WTC11 (cell line): ENCODE data around the gene KIF21A. TPM values are rescaled to one million over a fixed set of nuclear protein-coding genes. Genes with fewer than 3 reads are reported as not detected.

Experiments used
- ATAC-seq: fragments of 200-7000 bp; cut with Tn5 transposase; 2 replicates; pipeline ENCODE4 v1.10.0; 2021; ENCODE audit warnings: mild to moderate bottlenecking, moderate library complexity
- CTCF ChIA-PET: fragments of 300-600 bp; sonication (Branson Sonifier 250); formaldehyde crosslinking; loops from one replicate; lab custom pipeline; 2021; ENCODE audit warnings: antibody characterized with exemption; lab: Charles Lee
- POLR2A ChIA-PET: fragments of 350-600 bp; sonication (Branson Sonifier 250); formaldehyde crosslinking; loops from one replicate; lab custom pipeline; 2021; ENCODE audit warnings: antibody characterized with exemption; lab: Charles Lee
- DNase-seq: peaks from one replicate; pipeline ENCODE4 v3.0.0; 2021; ENCODE audit warnings: low spot score
- H3K27ac Mint-ChIP-seq: 2 replicates; pipeline ENCODE4 v1.8.0; 2021; ENCODE audit warnings: mixed read lengths
- H3K27me3 Mint-ChIP-seq: 2 replicates; pipeline ENCODE4 v1.8.0; 2021; ENCODE audit warnings: low read depth, mild to moderate bottlenecking, moderate library complexity, mixed read lengths
- H3K36me3 Mint-ChIP-seq: 2 replicates; pipeline ENCODE4 v1.8.0; 2021; ENCODE audit warnings: mixed read lengths
- H3K4me1 Mint-ChIP-seq: 2 replicates; pipeline ENCODE4 v1.8.0; 2022; ENCODE audit warnings: mixed read lengths
- H3K4me3 Mint-ChIP-seq: 2 replicates; pipeline ENCODE4 v1.8.0; 2021; ENCODE audit warnings: mild to moderate bottlenecking, moderate library complexity, mixed read lengths
- H3K9me3 Mint-ChIP-seq: 2 replicates; pipeline ENCODE4 v1.8.0; 2021; ENCODE audit warnings: mixed read lengths
- ATF1 ChIP-seq: sonication (generic); formaldehyde crosslinking; IDR thresholded peaks from 2 replicates; pipeline ENCODE4 v1.8.1; 2023; ENCODE audit warnings: mild to moderate bottlenecking, moderate library complexity, missing genetic modification reagents
- CREM ChIP-seq: sonication (generic); formaldehyde crosslinking; IDR thresholded peaks from 2 replicates; pipeline ENCODE4 v1.8.1; 2022; ENCODE audit warnings: mild to moderate bottlenecking, missing genetic modification reagents, moderate library complexity
- EMX1 ChIP-seq: fragments of 250-450 bp; sonication (Bioruptor Pico); IDR thresholded peaks from 2 replicates; pipeline ENCODE4 v1.8.0; 2021; ENCODE audit warnings: mild to moderate bottlenecking
- GTF2I ChIP-seq: fragments of 250-450 bp; sonication (Bioruptor Pico); conservative IDR thresholded peaks from 2 replicates; pipeline ENCODE4 v1.4.0; 2021; ENCODE audit warnings: mild to moderate bottlenecking
- HMGA2 ChIP-seq: fragments of 250-450 bp; sonication (Bioruptor Pico); IDR thresholded peaks from 2 replicates; pipeline ENCODE4 v1.4.0; 2021; ENCODE audit warnings: mild to moderate bottlenecking, moderate library complexity
- JAZF1 ChIP-seq: fragments of 250-450 bp; sonication (Bioruptor Pico); IDR thresholded peaks from 2 replicates; pipeline ENCODE4 v1.9.0; 2021; ENCODE audit warnings: moderate library complexity, mild to moderate bottlenecking, inconsistent platforms
- KAT7 ChIP-seq: sonication (generic); formaldehyde crosslinking; IDR thresholded peaks from 2 replicates; pipeline ENCODE4 v1.8.1; 2023; ENCODE audit warnings: missing genetic modification reagents, mild to moderate bottlenecking, borderline replicate concordance
- NR2C2 ChIP-seq: sonication (generic); formaldehyde crosslinking; IDR thresholded peaks from 2 replicates; pipeline ENCODE4 v1.8.0; 2022; ENCODE audit warnings: mild to moderate bottlenecking, missing genetic modification reagents
- SP1 ChIP-seq: sonication (generic); formaldehyde crosslinking; conservative IDR thresholded peaks from 2 replicates; pipeline ENCODE4 v1.8.1; 2022; ENCODE audit warnings: missing genetic modification reagents
- TP53 ChIP-seq: sonication (generic); formaldehyde crosslinking; IDR thresholded peaks from 2 replicates; pipeline ENCODE4 v1.8.1; 2023; ENCODE audit warnings: mild to moderate bottlenecking, missing genetic modification reagents
- ZNF138 ChIP-seq: sonication (generic); formaldehyde crosslinking; conservative IDR thresholded peaks from 2 replicates; pipeline ENCODE4 v1.8.1; 2022; ENCODE audit warnings: mild to moderate bottlenecking, moderate library complexity, missing genetic modification reagents
- ZNF232 ChIP-seq: sonication (generic); formaldehyde crosslinking; IDR thresholded peaks from 2 replicates; pipeline ENCODE4 v1.8.0; 2022; ENCODE audit warnings: mild to moderate bottlenecking, missing genetic modification reagents
- ZNF423 ChIP-seq: fragments of 250-450 bp; sonication (Bioruptor Pico); IDR thresholded peaks from 2 replicates; pipeline ENCODE4 v2.1.2; 2022; ENCODE audit warnings: mild to moderate bottlenecking, moderate library complexity
- total RNA-seq: library from RNA; stranded (reverse); gene quantifications from 3 replicates; pipeline ENCODE4 v1.2.3, GENCODE V29; 2021
- TF ChIP-seq, protein P1 (sequence below): sonication (generic); formaldehyde crosslinking; conservative IDR thresholded peaks from 2 replicates; pipeline ENCODE4 v1.8.1; 2022; ENCODE audit warnings: mild to moderate bottlenecking, missing genetic modification reagents
- TF ChIP-seq, protein P2 (sequence below): sonication (generic); formaldehyde crosslinking; IDR thresholded peaks from 2 replicates; pipeline ENCODE4 v1.8.0; 2022; ENCODE audit warnings: mild to moderate bottlenecking, missing genetic modification reagents
- TF ChIP-seq, protein P3 (sequence below): sonication (generic); formaldehyde crosslinking; IDR thresholded peaks from 2 replicates; pipeline ENCODE4 v1.8.0; 2022; ENCODE audit warnings: missing genetic modification reagents
- TF ChIP-seq, protein P4 (sequence below): sonication (generic); formaldehyde crosslinking; IDR thresholded peaks from 2 replicates; pipeline ENCODE4 v1.8.0; 2023; ENCODE audit warnings: mild to moderate bottlenecking, missing genetic modification reagents
- TF ChIP-seq, protein P5 (sequence below): fragments of 250-450 bp; sonication (Bioruptor Pico); IDR thresholded peaks from 2 replicates; pipeline ENCODE4 v1.9.0; 2021; ENCODE audit warnings: mild to moderate bottlenecking
- TF ChIP-seq, protein P6 (sequence below): sonication (generic); formaldehyde crosslinking; IDR thresholded peaks from 2 replicates; pipeline ENCODE4 v1.8.1; 2023; ENCODE audit warnings: mild to moderate bottlenecking, missing genetic modification reagents, moderate library complexity

Gene KIF21A
- total RNA-seq, 1 experiment from 2014 or later: 34.7 TPM

DNA sequence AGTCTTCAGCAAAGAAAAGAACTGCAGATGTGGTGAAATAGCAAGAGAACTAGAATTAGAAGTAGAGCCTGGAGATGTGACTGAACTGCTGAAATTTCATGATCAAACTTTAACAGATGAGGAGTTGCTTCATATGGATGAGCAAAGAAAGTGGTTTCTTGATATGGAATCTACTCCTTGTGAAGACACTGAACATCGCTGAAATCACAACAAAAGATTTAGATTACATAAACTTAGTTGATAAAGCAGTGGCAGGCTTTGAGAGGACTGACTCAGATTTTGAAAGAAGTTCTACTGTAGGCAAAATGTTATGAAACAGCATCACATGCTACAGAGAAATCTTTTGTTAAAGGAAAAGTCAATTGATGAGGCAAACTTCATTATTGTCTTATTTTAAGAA is 175.0 kb downstream of the KIF21A start:
- Mint-ChIP-seq H3K36me3 (no peaks in the 10 kb centered on the region), H3K4me1 (no peaks in the 10 kb centered on the region), H3K9me3 (peaks cover 13% of the 10 kb centered on the region), H3K4me3 (no peak overlapping the region), H3K27ac (no peak overlapping the region), H3K27me3 (no peaks in the 10 kb centered on the region; the same call in 1 of the 2 replicates)
- no peak for DNase-seq
- TF ChIP-seq HMGA2 (CRISPR knock-in tag): no peak
- no peak for TF ChIP-seq EMX1 (CRISPR knock-in tag)
- TF ChIP-seq CREM (CRISPR knock-in tag): no peak
- TF ChIP-seq, protein P1, sequence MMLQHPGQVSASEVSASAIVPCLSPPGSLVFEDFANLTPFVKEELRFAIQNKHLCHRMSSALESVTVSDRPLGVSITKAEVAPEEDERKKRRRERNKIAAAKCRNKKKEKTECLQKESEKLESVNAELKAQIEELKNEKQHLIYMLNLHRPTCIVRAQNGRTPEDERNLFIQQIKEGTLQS (CRISPR knock-in tag): no peak
- TF ChIP-seq ZNF423 (CRISPR knock-in tag): no peak
- TF ChIP-seq ZNF232: no peak
- TF ChIP-seq, protein P2, sequence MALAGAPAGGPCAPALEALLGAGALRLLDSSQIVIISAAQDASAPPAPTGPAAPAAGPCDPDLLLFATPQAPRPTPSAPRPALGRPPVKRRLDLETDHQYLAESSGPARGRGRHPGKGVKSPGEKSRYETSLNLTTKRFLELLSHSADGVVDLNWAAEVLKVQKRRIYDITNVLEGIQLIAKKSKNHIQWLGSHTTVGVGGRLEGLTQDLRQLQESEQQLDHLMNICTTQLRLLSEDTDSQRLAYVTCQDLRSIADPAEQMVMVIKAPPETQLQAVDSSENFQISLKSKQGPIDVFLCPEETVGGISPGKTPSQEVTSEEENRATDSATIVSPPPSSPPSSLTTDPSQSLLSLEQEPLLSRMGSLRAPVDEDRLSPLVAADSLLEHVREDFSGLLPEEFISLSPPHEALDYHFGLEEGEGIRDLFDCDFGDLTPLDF: no peak
- no peak for TF ChIP-seq KAT7 (CRISPR knock-in tag)
- TF ChIP-seq, protein P3, sequence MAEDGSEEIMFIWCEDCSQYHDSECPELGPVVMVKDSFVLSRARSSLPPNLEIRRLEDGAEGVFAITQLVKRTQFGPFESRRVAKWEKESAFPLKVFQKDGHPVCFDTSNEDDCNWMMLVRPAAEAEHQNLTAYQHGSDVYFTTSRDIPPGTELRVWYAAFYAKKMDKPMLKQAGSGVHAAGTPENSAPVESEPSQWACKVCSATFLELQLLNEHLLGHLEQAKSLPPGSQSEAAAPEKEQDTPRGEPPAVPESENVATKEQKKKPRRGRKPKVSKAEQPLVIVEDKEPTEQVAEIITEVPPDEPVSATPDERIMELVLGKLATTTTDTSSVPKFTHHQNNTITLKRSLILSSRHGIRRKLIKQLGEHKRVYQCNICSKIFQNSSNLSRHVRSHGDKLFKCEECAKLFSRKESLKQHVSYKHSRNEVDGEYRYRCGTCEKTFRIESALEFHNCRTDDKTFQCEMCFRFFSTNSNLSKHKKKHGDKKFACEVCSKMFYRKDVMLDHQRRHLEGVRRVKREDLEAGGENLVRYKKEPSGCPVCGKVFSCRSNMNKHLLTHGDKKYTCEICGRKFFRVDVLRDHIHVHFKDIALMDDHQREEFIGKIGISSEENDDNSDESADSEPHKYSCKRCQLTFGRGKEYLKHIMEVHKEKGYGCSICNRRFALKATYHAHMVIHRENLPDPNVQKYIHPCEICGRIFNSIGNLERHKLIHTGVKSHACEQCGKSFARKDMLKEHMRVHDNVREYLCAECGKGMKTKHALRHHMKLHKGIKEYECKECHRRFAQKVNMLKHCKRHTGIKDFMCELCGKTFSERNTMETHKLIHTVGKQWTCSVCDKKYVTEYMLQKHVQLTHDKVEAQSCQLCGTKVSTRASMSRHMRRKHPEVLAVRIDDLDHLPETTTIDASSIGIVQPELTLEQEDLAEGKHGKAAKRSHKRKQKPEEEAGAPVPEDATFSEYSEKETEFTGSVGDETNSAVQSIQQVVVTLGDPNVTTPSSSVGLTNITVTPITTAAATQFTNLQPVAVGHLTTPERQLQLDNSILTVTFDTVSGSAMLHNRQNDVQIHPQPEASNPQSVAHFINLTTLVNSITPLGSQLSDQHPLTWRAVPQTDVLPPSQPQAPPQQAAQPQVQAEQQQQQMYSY (CRISPR knock-in tag): no peak
- TF ChIP-seq, protein P4, sequence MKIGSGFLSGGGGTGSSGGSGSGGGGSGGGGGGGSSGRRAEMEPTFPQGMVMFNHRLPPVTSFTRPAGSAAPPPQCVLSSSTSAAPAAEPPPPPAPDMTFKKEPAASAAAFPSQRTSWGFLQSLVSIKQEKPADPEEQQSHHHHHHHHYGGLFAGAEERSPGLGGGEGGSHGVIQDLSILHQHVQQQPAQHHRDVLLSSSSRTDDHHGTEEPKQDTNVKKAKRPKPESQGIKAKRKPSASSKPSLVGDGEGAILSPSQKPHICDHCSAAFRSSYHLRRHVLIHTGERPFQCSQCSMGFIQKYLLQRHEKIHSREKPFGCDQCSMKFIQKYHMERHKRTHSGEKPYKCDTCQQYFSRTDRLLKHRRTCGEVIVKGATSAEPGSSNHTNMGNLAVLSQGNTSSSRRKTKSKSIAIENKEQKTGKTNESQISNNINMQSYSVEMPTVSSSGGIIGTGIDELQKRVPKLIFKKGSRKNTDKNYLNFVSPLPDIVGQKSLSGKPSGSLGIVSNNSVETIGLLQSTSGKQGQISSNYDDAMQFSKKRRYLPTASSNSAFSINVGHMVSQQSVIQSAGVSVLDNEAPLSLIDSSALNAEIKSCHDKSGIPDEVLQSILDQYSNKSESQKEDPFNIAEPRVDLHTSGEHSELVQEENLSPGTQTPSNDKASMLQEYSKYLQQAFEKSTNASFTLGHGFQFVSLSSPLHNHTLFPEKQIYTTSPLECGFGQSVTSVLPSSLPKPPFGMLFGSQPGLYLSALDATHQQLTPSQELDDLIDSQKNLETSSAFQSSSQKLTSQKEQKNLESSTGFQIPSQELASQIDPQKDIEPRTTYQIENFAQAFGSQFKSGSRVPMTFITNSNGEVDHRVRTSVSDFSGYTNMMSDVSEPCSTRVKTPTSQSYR (CRISPR knock-in tag): no peak
- TF ChIP-seq ZNF138 (CRISPR knock-in tag): no peak
- TF ChIP-seq, protein P5, sequence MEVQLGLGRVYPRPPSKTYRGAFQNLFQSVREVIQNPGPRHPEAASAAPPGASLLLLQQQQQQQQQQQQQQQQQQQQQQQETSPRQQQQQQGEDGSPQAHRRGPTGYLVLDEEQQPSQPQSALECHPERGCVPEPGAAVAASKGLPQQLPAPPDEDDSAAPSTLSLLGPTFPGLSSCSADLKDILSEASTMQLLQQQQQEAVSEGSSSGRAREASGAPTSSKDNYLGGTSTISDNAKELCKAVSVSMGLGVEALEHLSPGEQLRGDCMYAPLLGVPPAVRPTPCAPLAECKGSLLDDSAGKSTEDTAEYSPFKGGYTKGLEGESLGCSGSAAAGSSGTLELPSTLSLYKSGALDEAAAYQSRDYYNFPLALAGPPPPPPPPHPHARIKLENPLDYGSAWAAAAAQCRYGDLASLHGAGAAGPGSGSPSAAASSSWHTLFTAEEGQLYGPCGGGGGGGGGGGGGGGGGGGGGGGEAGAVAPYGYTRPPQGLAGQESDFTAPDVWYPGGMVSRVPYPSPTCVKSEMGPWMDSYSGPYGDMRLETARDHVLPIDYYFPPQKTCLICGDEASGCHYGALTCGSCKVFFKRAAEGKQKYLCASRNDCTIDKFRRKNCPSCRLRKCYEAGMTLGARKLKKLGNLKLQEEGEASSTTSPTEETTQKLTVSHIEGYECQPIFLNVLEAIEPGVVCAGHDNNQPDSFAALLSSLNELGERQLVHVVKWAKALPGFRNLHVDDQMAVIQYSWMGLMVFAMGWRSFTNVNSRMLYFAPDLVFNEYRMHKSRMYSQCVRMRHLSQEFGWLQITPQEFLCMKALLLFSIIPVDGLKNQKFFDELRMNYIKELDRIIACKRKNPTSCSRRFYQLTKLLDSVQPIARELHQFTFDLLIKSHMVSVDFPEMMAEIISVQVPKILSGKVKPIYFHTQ: no peak
- TF ChIP-seq ATF1: no peak
- TF ChIP-seq JAZF1: no peak
- no peak for ATAC-seq
- ChIA-PET POLR2A (no interaction called here), CTCF (no interaction called here)

DNA sequence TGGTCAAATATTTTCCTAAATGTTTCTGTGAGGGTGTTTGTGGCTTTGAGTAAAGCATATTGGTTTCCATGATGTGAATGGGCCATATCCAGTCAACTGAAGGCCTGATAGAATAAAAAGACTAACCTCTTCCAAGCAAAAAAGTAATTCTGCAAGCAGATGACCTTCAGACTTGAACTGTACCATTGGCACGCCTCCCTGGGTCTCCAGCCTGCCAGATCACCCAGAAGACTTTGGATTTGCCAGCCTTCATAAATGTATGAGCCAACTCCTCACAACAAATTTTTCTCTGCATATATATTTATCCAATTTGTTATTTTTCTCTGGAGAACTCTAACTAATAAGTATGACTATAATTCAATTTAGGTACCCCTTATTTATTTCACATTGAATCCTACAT is 190.3 kb downstream of the KIF21A start:
- no peak for DNase-seq
- Mint-ChIP-seq H3K27me3 (no peaks in the 10 kb centered on the region), H3K9me3 (peaks cover 8% of the 10 kb centered on the region)

More for the DNA sequence above, 190.3 kb downstream of the KIF21A start:
- no peak for TF ChIP-seq TP53
- TF ChIP-seq, protein P6, sequence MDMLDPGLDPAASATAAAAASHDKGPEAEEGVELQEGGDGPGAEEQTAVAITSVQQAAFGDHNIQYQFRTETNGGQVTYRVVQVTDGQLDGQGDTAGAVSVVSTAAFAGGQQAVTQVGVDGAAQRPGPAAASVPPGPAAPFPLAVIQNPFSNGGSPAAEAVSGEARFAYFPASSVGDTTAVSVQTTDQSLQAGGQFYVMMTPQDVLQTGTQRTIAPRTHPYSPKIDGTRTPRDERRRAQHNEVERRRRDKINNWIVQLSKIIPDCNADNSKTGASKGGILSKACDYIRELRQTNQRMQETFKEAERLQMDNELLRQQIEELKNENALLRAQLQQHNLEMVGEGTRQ (CRISPR knock-in tag): no peak
- TF ChIP-seq NR2C2 (CRISPR knock-in tag): no peak
- no peak for TF ChIP-seq GTF2I (CRISPR knock-in tag)
- TF ChIP-seq SP1 (CRISPR knock-in tag): no peak
- ChIA-PET POLR2A (no interaction called here), CTCF (no interaction called here)
- H3K4me1 Mint-ChIP-seq: peaks cover 10% of the 10 kb centered on the region
- no peak overlapping the region for H3K4me3 Mint-ChIP-seq
- no peaks in the 10 kb centered on the region for H3K36me3 Mint-ChIP-seq
- no peak for ATAC-seq
- no peak overlapping the region for H3K27ac Mint-ChIP-seq
